ENCODE data around the gene NR2C2AP.

- TF ChIP-seq EZH2 (IDR thresholded peaks at IDR 0.05; ENCODE audit: borderline replicate concordance, insufficient read depth, low read depth, low read length, poor library complexity, severe bottlenecking), result no peak
- TF ChIP-seq, protein P1, sequence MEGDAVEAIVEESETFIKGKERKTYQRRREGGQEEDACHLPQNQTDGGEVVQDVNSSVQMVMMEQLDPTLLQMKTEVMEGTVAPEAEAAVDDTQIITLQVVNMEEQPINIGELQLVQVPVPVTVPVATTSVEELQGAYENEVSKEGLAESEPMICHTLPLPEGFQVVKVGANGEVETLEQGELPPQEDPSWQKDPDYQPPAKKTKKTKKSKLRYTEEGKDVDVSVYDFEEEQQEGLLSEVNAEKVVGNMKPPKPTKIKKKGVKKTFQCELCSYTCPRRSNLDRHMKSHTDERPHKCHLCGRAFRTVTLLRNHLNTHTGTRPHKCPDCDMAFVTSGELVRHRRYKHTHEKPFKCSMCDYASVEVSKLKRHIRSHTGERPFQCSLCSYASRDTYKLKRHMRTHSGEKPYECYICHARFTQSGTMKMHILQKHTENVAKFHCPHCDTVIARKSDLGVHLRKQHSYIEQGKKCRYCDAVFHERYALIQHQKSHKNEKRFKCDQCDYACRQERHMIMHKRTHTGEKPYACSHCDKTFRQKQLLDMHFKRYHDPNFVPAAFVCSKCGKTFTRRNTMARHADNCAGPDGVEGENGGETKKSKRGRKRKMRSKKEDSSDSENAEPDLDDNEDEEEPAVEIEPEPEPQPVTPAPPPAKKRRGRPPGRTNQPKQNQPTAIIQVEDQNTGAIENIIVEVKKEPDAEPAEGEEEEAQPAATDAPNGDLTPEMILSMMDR (IDR thresholded peaks at IDR 0.05), result peak; percentile 20
These were observed 13.9 kb upstream of the NR2C2AP start for GRCh38 chr19:19217099-19217498.
